ENCODE data around the gene RTBDN. TPM values are rescaled to one million over a fixed set of nuclear protein-coding genes. Genes with fewer than 3 reads are reported as not detected.
"Not testable (repeated sequence)": the region's sequence is repeated elsewhere in the genome, so short reads cannot be mapped to it uniquely, and the experiment has no call there.

RTBDN gene
- total and polyA plus RNA-seq, 5 donors from 2014 or later, result not detected

DNA sequence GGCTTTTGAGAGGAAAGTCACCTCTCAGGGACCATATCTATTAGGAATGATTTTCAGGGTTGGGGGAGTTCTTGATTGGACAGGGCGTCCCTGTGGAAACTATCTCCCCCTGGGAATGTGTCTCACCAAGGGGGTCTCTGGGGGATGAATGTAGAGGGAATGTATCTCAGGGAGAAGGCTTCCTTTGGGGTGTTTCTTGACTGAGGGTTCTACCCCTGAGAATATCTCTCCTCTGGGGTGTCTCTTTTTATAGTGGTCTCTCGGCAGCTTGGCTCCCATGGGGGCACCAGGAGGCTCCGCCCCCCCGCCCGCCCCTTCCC lies 1.0 kb downstream of the RTBDN start:
- peak overlapping the region; percentile 62 to 82 (median 70) for H3K4me3 Mint-ChIP-seq
- Histone ChIP-seq H3K36me3 (ENCODE audit: control insufficient read depth, insufficient read depth, low read length) (no peaks in the 10 kb centered on the region), H3K4me1 (ENCODE audit: control insufficient read depth, insufficient read depth, low read length, poor library complexity, severe bottlenecking) (peaks cover 21% of the 10 kb centered on the region), H3K4me3 (ENCODE audit: low read depth, low read length) (peak overlapping the region; percentile 50), H3K9me3 (ENCODE audit: control insufficient read depth in 2 of 2, low read length in 2 of 2) (no peaks in the 10 kb centered on the region), H3K27ac (ENCODE audit: insufficient read depth, low read length, poor library complexity, severe bottlenecking) (no peak overlapping the region), H3K27me3 (ENCODE audit: control insufficient read depth, insufficient read depth, low read length) (peaks cover 54% of the 10 kb centered on the region)
- H3K27ac Mint-ChIP-seq, result peak overlapping the region in 1 of 3 donors; percentile 9
- peaks cover 0 to 16% (median 0%) of the 10 kb centered on the region in 7 donors for H3K9me3 Mint-ChIP-seq
- ATAC-seq (ENCODE audit: low read depth in 2 of 2), result no peak
- no peaks in the 10 kb centered on the region for H3K36me3 Mint-ChIP-seq
- DNase-seq, result no peak
- H3K27me3 Mint-ChIP-seq, result peaks cover 83% of the 10 kb centered on the region
- peaks cover 6 to 35% (median 19%) of the 10 kb centered on the region in 4 donors for H3K4me1 Mint-ChIP-seq

- Mint-ChIP-seq H3K4me3 (no peak overlapping the region), H3K36me3 (no peaks in the 10 kb centered on the region), H3K4me1 (peaks cover 6 to 20% (median 14%) of the 10 kb centered on the region in 4 donors), H3K27me3 (peaks cover 52% of the 10 kb centered on the region), H3K27ac (no peak overlapping the region), H3K9me3 (peaks cover 0 to 11% (median 0%) of the 10 kb centered on the region in 7 donors)
- H3K36me3 ChIP-seq (ENCODE audit: control insufficient read depth, insufficient read depth, low read length), result no peaks in the 10 kb centered on the region
- ATAC-seq (ENCODE audit: low read depth in 2 of 2), result no peak
- H3K27ac ChIP-seq (ENCODE audit: insufficient read depth, low read length, poor library complexity, severe bottlenecking), result no peak overlapping the region
- H3K9me3 ChIP-seq (ENCODE audit: control insufficient read depth in 2 of 2, low read length in 2 of 2), result no peaks in the 10 kb centered on the region
- peaks cover 12% of the 10 kb centered on the region for H3K4me1 ChIP-seq (ENCODE audit: control insufficient read depth, insufficient read depth, low read length, poor library complexity, severe bottlenecking)
- peak in 1 of 3 donors; percentile 58 for DNase-seq
- peaks cover 34% of the 10 kb centered on the region for H3K27me3 ChIP-seq (ENCODE audit: control insufficient read depth, insufficient read depth, low read length)
- no peak overlapping the region for H3K4me3 ChIP-seq (ENCODE audit: low read depth, low read length)
Measured at GRCh38 chr19:12828494-12828893, 5.9 kb downstream of the RTBDN start.

- peaks cover 8% of the 10 kb centered on the region for H3K27me3 ChIP-seq (ENCODE audit: control insufficient read depth, insufficient read depth, low read length)
- H3K4me3 Mint-ChIP-seq, result peak overlapping the region in 1 of 4 donors; percentile 17
- peak in 1 of 3 donors; percentile 28 for DNase-seq
Measured at GRCh38 chr19:12825254-12826131, 8.9 kb downstream of the RTBDN start.

GRCh38 chr19:12821761-12822160 lies 12.6 kb downstream of the RTBDN start:
- Mint-ChIP-seq H3K9me3 (no peaks in the 10 kb centered on the region), H3K27ac (no peak overlapping the region), H3K36me3 (peaks cover 4% of the 10 kb centered on the region), H3K27me3 (peaks cover 12% of the 10 kb centered on the region), H3K4me3 (no peak overlapping the region), H3K4me1 (peaks cover 0 to 8% (median 1%) of the 10 kb centered on the region in 4 donors)
- no peak overlapping the region for H3K4me3 ChIP-seq (ENCODE audit: low read depth, low read length)
- H3K4me1 ChIP-seq (ENCODE audit: control insufficient read depth, insufficient read depth, low read length, poor library complexity, severe bottlenecking), result peaks cover 6% of the 10 kb centered on the region
- DNase-seq, result no peak
- no peak overlapping the region for H3K27ac ChIP-seq (ENCODE audit: insufficient read depth, low read length, poor library complexity, severe bottlenecking)
- H3K9me3 ChIP-seq (ENCODE audit: control insufficient read depth in 2 of 2, low read length in 2 of 2), result no peaks in the 10 kb centered on the region
- no peaks in the 10 kb centered on the region for H3K27me3 ChIP-seq (ENCODE audit: control insufficient read depth, insufficient read depth, low read length)
- no peak for ATAC-seq (ENCODE audit: low read depth in 2 of 2)
- no peaks in the 10 kb centered on the region for H3K36me3 ChIP-seq (ENCODE audit: control insufficient read depth, insufficient read depth, low read length)

More at GRCh38 chr19:12825254-12826131, 8.9 kb downstream of the RTBDN start:
- peaks cover 27% of the 10 kb centered on the region for H3K27me3 Mint-ChIP-seq
- no peaks in the 10 kb centered on the region for H3K9me3 ChIP-seq (ENCODE audit: control insufficient read depth in 2 of 2, low read length in 2 of 2)
- peaks cover 6% of the 10 kb centered on the region for H3K4me1 ChIP-seq (ENCODE audit: control insufficient read depth, insufficient read depth, low read length, poor library complexity, severe bottlenecking)
- H3K4me3 ChIP-seq (ENCODE audit: low read depth, low read length), result no peak overlapping the region
- no peaks in the 10 kb centered on the region for H3K36me3 Mint-ChIP-seq
- no peak for ATAC-seq (ENCODE audit: low read depth in 2 of 2)
- H3K27ac Mint-ChIP-seq, result no peak overlapping the region
- no peaks in the 10 kb centered on the region for H3K36me3 ChIP-seq (ENCODE audit: control insufficient read depth, insufficient read depth, low read length)
- peaks cover 0 to 8% (median 1%) of the 10 kb centered on the region in 4 donors for H3K4me1 Mint-ChIP-seq
- H3K27ac ChIP-seq (ENCODE audit: insufficient read depth, low read length, poor library complexity, severe bottlenecking), result no peak overlapping the region
- peaks cover 0 to 5% (median 0%) of the 10 kb centered on the region in 7 donors for H3K9me3 Mint-ChIP-seq

GRCh38 chr19:12817810-12818209 lies 16.6 kb downstream of the RTBDN start:
- H3K4me1 Mint-ChIP-seq; H3K9me3 ChIP-seq (ENCODE audit: control insufficient read depth in 2 of 2, low read length in 2 of 2); H3K4me3 ChIP-seq (ENCODE audit: low read depth, low read length); H3K4me1 ChIP-seq (ENCODE audit: control insufficient read depth, insufficient read depth, low read length, poor library complexity, severe bottlenecking); H3K27me3 ChIP-seq (ENCODE audit: control insufficient read depth, insufficient read depth, low read length); DNase-seq; H3K27me3 Mint-ChIP-seq; H3K27ac Mint-ChIP-seq; H3K4me3 Mint-ChIP-seq; H3K9me3 Mint-ChIP-seq; H3K36me3 ChIP-seq (ENCODE audit: control insufficient read depth, insufficient read depth, low read length); ATAC-seq (ENCODE audit: low read depth in 2 of 2); H3K27ac ChIP-seq (ENCODE audit: insufficient read depth, low read length, poor library complexity, severe bottlenecking): not testable (repeated sequence)
- peaks cover 11% of the 10 kb centered on the region for H3K36me3 Mint-ChIP-seq

- DNase-seq; H3K27ac ChIP-seq (ENCODE audit: insufficient read depth, low read length, poor library complexity, severe bottlenecking); H3K27ac Mint-ChIP-seq; H3K9me3 ChIP-seq (ENCODE audit: control insufficient read depth in 2 of 2, low read length in 2 of 2); H3K4me1 Mint-ChIP-seq; H3K36me3 ChIP-seq (ENCODE audit: control insufficient read depth, insufficient read depth, low read length); H3K27me3 Mint-ChIP-seq; H3K4me3 Mint-ChIP-seq; H3K9me3 Mint-ChIP-seq; H3K27me3 ChIP-seq (ENCODE audit: control insufficient read depth, insufficient read depth, low read length); ATAC-seq (ENCODE audit: low read depth in 2 of 2); H3K4me3 ChIP-seq (ENCODE audit: low read depth, low read length); H3K4me1 ChIP-seq (ENCODE audit: control insufficient read depth, insufficient read depth, low read length, poor library complexity, severe bottlenecking): not testable (repeated sequence)
- peaks cover 12% of the 10 kb centered on the region for H3K36me3 Mint-ChIP-seq
Measured at GRCh38 chr19:12817188-12817587, 17.2 kb downstream of the RTBDN start.

- DNase-seq (no peak), ATAC-seq (ENCODE audit: low read depth in 2 of 2) (no peak)
- Histone ChIP-seq H3K27me3 (ENCODE audit: control insufficient read depth, insufficient read depth, low read length) (no peaks in the 10 kb centered on the region), H3K4me1 (ENCODE audit: control insufficient read depth, insufficient read depth, low read length, poor library complexity, severe bottlenecking) (no peaks in the 10 kb centered on the region), H3K4me3 (ENCODE audit: low read depth, low read length) (no peak overlapping the region), H3K36me3 (ENCODE audit: control insufficient read depth, insufficient read depth, low read length) (peaks cover 6% of the 10 kb centered on the region), H3K9me3 (ENCODE audit: control insufficient read depth in 2 of 2, low read length in 2 of 2) (no peaks in the 10 kb centered on the region), H3K27ac (ENCODE audit: insufficient read depth, low read length, poor library complexity, severe bottlenecking) (no peak overlapping the region)
- H3K36me3 Mint-ChIP-seq, result peaks cover 12% of the 10 kb centered on the region
- H3K27ac Mint-ChIP-seq, result no peak overlapping the region
- no peak overlapping the region for H3K4me3 Mint-ChIP-seq
- H3K27me3 Mint-ChIP-seq, result no peaks in the 10 kb centered on the region
- no peaks in the 10 kb centered on the region for H3K9me3 Mint-ChIP-seq
- H3K4me1 Mint-ChIP-seq, result no peaks in the 10 kb centered on the region
Measured at GRCh38 chr19:12815088-12815487, 19.3 kb downstream of the RTBDN start.
